GM06990 (cell line): ENCODE results near the gene RNF126.

Experiments
- DNase-seq: peaks from one replicate; pipeline ENCODE4 v3.0.0-alpha.2; 2011; ENCODE audit not compliant: insufficient read length; ENCODE audit errors: extremely low read depth
- H3K27me3 ChIP-seq: replicated peaks from 2 replicates; pipeline ENCODE4 v1.6.0; 2011; ENCODE audit warnings: low read length; ENCODE audit not compliant: control insufficient read depth, insufficient read depth
- H3K36me3 ChIP-seq: 2 replicates; pipeline ENCODE4 v1.5.1; 2011; ENCODE audit warnings: low read length; ENCODE audit not compliant: control insufficient read depth, insufficient read depth
- H3K4me3 ChIP-seq: replicated peaks from 2 replicates; pipeline ENCODE4 v1.5.1; 2011; ENCODE audit warnings: low read depth, mild to moderate bottlenecking, control low read depth, low read length
- CTCF ChIP-seq: IDR thresholded peaks from 2 replicates; pipeline ENCODE4 v1.5.1; 2011; ENCODE audit warnings: low read length, control low read depth, mild to moderate bottlenecking, inconsistent platforms; ENCODE audit not compliant: insufficient read depth, poor library complexity, severe bottlenecking

Gene RNF126

GRCh38 chr19:653425-653824 lies 9.6 kb downstream of the RNF126 start:
- H3K4me3 ChIP-seq: no peak overlapping the region
- peaks cover 32% of the 10 kb centered on the region for H3K36me3 ChIP-seq

GRCh38 chr19:652467-653389 lies 10.3 kb downstream of the RNF126 start:
- DNase-seq: no peak
- H3K4me3 ChIP-seq: no peak overlapping the region
- no peak for TF ChIP-seq CTCF
- peaks cover 31% of the 10 kb centered on the region for H3K36me3 ChIP-seq
- H3K27me3 ChIP-seq: no peaks in the 10 kb centered on the region

More at GRCh38 chr19:653425-653824, 9.6 kb downstream of the RNF126 start:
- no peak for TF ChIP-seq CTCF
- no peaks in the 10 kb centered on the region for H3K27me3 ChIP-seq
- no peak for DNase-seq

GRCh38 chr19:651991-652390 lies 11.0 kb downstream of the RNF126 start:
- TF ChIP-seq CTCF: no peak
- Histone ChIP-seq H3K27me3 (no peaks in the 10 kb centered on the region), H3K4me3 (no peak overlapping the region), H3K36me3 (peaks cover 30% of the 10 kb centered on the region)
- no peak for DNase-seq

GRCh38 chr19:651114-651818 lies 11.7 kb downstream of the RNF126 start:
- no peak for TF ChIP-seq CTCF
- no peak overlapping the region for H3K4me3 ChIP-seq
- no peak for DNase-seq
- peaks cover 29% of the 10 kb centered on the region for H3K36me3 ChIP-seq
- H3K27me3 ChIP-seq: no peaks in the 10 kb centered on the region

- DNase-seq: no peak
- no peak for TF ChIP-seq CTCF
- H3K36me3 ChIP-seq: peaks cover 31% of the 10 kb centered on the region
- no peaks in the 10 kb centered on the region for H3K27me3 ChIP-seq
- no peak overlapping the region for H3K4me3 ChIP-seq
Observed at GRCh38 chr19:650121-650520, 12.9 kb downstream of the RNF126 start.
